Measurements from ENCODE around the gene MINPP1.

DNA sequence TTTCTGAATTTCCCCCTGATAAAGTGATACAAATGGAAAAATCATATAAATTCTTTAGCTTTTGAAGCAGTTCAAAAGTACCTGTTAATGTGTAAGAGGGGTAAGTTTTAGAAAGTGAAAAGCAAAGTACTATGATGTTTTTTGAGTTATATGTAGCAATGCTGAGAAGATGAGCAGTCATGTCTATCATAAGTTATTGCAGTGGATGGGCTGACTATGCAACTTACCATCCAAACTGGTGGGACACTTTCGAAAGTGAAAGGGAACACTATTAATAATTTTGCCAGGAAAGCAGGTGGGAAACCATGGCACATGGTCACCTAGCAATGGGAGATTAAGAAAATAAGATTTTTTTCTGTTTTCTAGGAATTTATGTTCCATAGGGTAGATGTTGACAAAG, 4.1 kb downstream of the MINPP1 start:
- TF ChIP-seq, protein P1, sequence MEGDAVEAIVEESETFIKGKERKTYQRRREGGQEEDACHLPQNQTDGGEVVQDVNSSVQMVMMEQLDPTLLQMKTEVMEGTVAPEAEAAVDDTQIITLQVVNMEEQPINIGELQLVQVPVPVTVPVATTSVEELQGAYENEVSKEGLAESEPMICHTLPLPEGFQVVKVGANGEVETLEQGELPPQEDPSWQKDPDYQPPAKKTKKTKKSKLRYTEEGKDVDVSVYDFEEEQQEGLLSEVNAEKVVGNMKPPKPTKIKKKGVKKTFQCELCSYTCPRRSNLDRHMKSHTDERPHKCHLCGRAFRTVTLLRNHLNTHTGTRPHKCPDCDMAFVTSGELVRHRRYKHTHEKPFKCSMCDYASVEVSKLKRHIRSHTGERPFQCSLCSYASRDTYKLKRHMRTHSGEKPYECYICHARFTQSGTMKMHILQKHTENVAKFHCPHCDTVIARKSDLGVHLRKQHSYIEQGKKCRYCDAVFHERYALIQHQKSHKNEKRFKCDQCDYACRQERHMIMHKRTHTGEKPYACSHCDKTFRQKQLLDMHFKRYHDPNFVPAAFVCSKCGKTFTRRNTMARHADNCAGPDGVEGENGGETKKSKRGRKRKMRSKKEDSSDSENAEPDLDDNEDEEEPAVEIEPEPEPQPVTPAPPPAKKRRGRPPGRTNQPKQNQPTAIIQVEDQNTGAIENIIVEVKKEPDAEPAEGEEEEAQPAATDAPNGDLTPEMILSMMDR (IDR thresholded peaks at IDR 0.05; ENCODE audit: insufficient read depth, low read depth, low read length) = no peak
- TF ChIP-seq EZH2 (IDR thresholded peaks at IDR 0.05; ENCODE audit: insufficient read depth, low read length) = no peak

Measured in astrocyte (in vitro differentiated cells and primary cell).